Psoas muscle (tissue), 8 donors: ENCODE measurements around the gene CDHR2. TPM values are rescaled to one million over a fixed set of nuclear protein-coding genes. Genes with fewer than 3 reads are reported as not detected.
A peak's percentile ranks its signal among the peaks of the same experiment; 100 is the strongest.

Experiments
- ATAC-seq, 4 donors: fragments of 200-7000 bp; cut with Tn5 transposase; one replicate each; pipeline ENCODE4 v1.9.1; 2020; ENCODE audit warnings: moderate library complexity in 3 of 4, mild to moderate bottlenecking in 2 of 4
- DNase-seq, 2 donors: peaks; one replicate each; pipeline ENCODE4 v3.0.0-alpha.2; 2020
- H3K27ac ChIP-seq: fragments of 200-600 bp; one replicate; pipeline ENCODE4 v1.8.0; 2022
- H3K27me3 ChIP-seq, 3 donors: fragments of 200-600 bp in 1 of 3; one replicate each; pipeline versions ENCODE4 v1.6.1 to v1.8.0; 2013 to 2022; ENCODE audit warnings: low read length in 2 of 3, mild to moderate bottlenecking in 2 of 3, moderate library complexity in 1 of 3; ENCODE audit not compliant: insufficient read depth in 3 of 3
- H3K36me3 ChIP-seq, 2 donors: fragments of 200-600 bp in 1 of 2; one replicate each; pipeline versions ENCODE4 v1.6.1 to v1.8.0; 2013 to 2022; ENCODE audit warnings: low read depth in 1 of 2, mild to moderate bottlenecking in 1 of 2, moderate library complexity in 1 of 2; ENCODE audit not compliant: insufficient read depth in 1 of 2
- H3K4me1 ChIP-seq: fragments of 200-600 bp; one replicate; pipeline ENCODE4 v1.8.0; 2022
- H3K4me3 ChIP-seq: fragments of 200-600 bp; one replicate; pipeline ENCODE4 v1.8.0; 2022; ENCODE audit warnings: mild to moderate bottlenecking
- H3K9me3 ChIP-seq: fragments of 200-600 bp; one replicate; pipeline ENCODE4 v1.8.0; 2022
- WGBS, 3 donors: extraction: QIAGEN DNeasy Blood & Tissue Kit; methylation state at CpG; one replicate each; pipeline versions ENCODE4 v1.1.6 to v1.1.7; 2013; 5-methylcytosine and 5-hydroxymethylcytosine counted together
- intact Hi-C, 2 donors: fragments of 100-400 bp; cut with DNase I; formaldehyde crosslinking; loops; one replicate each; pipeline versions ENCODE4 v1.11.0 to v1.14.2; 2022
- polyA plus RNA-seq, 3 donors: library from polyadenylated mRNA; stranded (reverse); fragments of 200-250 nt; gene quantifications; one replicate each; pipeline ENCODE4 v1.2.3, GENCODE V29; 2013
- total RNA-seq, 4 donors: library from RNA; stranded (reverse); fragmentation: NEBNext Ultra II Directional in 2 of 4; extraction: Animal tissue kit (Norgen Biotek cat#: 25700) in 2 of 4; gene quantifications; one replicate each; pipeline versions ENCODE4 v1.2.1 to v1.2.4, GENCODE V29; 2021 to 2023
- TF ChIP-seq, protein P1 (sequence below): fragments of 200-600 bp; IDR thresholded peaks from one replicate; pipeline ENCODE4 v1.8.0; 2022; ENCODE audit warnings: antibody characterized with exemption
- donor health status: healthy with polysubstance abuse.
- donor health status: DM: no; HTN: no; CAD: no; lungs with moderate emphysema.
- donor health status: Bipolar disorder and iron deficiency.
- donor health status: healthy.
- donor health status: DM: yes; HTN: yes; CAD: no.
- donor health status: DM: no; HTN: no; CAD: no.
- donor health status: DM: no; HTN: no; CAD: no.
- donor health status: DM: yes; HTN: yes; CAD: no.

Gene CDHR2
- total and polyA plus RNA-seq, 7 donors = 0.03 to 0.30 (median 0.14) TPM; not detected in 3

DNA sequence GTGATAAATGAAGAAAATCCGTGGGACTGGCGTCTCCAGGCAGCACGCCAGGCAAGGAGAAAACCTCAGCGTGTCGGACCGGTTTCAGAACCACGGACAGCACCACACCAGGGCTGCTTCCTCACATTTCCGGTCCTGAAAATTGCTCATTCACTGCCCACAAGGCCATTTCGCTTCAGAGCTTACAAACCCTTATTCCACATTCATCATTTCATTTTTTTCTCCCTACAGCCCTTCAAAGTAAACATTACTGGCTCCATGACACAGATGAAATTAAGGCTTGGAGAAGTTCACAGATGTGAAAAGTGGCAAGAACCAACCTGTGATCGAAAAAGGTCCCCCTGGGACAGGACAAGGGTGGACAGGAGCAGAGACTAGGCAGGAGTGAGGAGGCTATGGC lies 62.3 kb downstream of the CDHR2 start:
- ATAC-seq (no peak), DNase-seq (peak; percentile 82 to 84)
- H3K9me3 ChIP-seq = no peaks in the 10 kb centered on the region
- H3K36me3 ChIP-seq = no peaks in the 10 kb centered on the region
- intact Hi-C loops = loop anchor here in 1 of 2 donors (5.0 kb wide), 1 partner anchor 36 kb away; the partner anchor contains the start of gene TSPAN17
- TF ChIP-seq, protein P1, sequence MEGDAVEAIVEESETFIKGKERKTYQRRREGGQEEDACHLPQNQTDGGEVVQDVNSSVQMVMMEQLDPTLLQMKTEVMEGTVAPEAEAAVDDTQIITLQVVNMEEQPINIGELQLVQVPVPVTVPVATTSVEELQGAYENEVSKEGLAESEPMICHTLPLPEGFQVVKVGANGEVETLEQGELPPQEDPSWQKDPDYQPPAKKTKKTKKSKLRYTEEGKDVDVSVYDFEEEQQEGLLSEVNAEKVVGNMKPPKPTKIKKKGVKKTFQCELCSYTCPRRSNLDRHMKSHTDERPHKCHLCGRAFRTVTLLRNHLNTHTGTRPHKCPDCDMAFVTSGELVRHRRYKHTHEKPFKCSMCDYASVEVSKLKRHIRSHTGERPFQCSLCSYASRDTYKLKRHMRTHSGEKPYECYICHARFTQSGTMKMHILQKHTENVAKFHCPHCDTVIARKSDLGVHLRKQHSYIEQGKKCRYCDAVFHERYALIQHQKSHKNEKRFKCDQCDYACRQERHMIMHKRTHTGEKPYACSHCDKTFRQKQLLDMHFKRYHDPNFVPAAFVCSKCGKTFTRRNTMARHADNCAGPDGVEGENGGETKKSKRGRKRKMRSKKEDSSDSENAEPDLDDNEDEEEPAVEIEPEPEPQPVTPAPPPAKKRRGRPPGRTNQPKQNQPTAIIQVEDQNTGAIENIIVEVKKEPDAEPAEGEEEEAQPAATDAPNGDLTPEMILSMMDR = no peak
- no peaks in the 10 kb centered on the region for H3K4me1 ChIP-seq
- H3K4me3 ChIP-seq = no peak overlapping the region
- WGBS, 3 donors = 10% methylated on average over 10 of the region's 10 CpGs
- H3K27me3 ChIP-seq = peaks cover 0 to 49% (median 4%) of the 10 kb centered on the region in 3 donors
- no peak overlapping the region for H3K27ac ChIP-seq

- intact Hi-C loops = loop anchor here in 1 of 2 donors (5.0 kb wide), 1 partner anchor 35 kb away; the partner anchor contains the start of gene TSPAN17
- H3K27me3 ChIP-seq = peaks cover 0 to 53% (median 7%) of the 10 kb centered on the region in 3 donors
- no peaks in the 10 kb centered on the region for H3K36me3 ChIP-seq
- no peak overlapping the region for H3K4me3 ChIP-seq
- no peak for DNase-seq
- TF ChIP-seq, protein P1 = no peak
- H3K4me1 ChIP-seq = no peaks in the 10 kb centered on the region
- no peaks in the 10 kb centered on the region for H3K9me3 ChIP-seq
- no peak for ATAC-seq
- WGBS, 3 donors = 81 to 83% (median 82%) methylated on average over 6 of the region's 6 CpGs
- no peak overlapping the region for H3K27ac ChIP-seq
Measured at GRCh38 chr5:176612008-176612407, 62.9 kb downstream of the CDHR2 start.

- Histone ChIP-seq H3K9me3 (no peaks in the 10 kb centered on the region), H3K27ac (no peak overlapping the region), H3K27me3 (peaks cover 0 to 61% (median 7%) of the 10 kb centered on the region in 3 donors), H3K4me3 (no peak overlapping the region), H3K4me1 (no peaks in the 10 kb centered on the region), H3K36me3 (no peaks in the 10 kb centered on the region)
- intact Hi-C loops = loop anchor here in 1 of 2 donors (5.0 kb wide), 1 partner anchor 34 kb away; the partner anchor contains the start of gene TSPAN17
- ATAC-seq = no peak
- DNase-seq = no peak
- TF ChIP-seq, protein P1 = no peak
- 60 to 69% (median 60%) methylated on average over 2 of the region's 2 CpGs for WGBS, 3 donors
Measured at GRCh38 chr5:176612855-176613254, 63.7 kb downstream of the CDHR2 start.

DNA sequence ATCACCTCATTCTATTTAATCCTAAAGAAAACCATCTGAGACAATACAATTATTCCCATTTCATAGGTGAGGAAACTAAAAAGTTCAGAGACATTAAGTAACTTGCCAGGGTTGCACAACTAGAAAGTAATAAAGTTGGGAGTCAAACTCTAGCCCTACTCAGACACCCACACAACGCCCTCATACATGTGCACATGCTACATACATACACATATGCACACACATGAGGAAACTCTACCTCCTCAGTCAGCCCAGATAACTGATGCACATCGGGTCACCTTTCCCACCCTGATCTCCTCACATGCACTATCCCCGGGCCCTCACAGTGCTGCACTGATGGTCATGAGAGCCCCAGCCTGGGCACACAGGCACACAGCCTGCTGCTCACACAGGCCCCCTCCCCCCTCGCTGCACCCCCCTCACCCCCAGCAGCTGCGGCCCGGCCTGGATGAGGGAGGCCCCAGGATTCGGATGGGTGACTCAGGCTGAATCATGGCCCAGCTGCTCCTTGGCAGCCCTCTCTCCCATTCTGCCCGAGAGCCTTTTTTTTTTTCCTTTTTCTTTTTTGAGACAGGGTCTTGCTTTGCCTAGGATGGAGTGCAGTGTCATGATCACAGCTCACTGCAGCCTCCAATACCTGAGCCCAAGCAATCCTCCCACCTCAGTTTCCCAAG lies 65.8 kb downstream of the CDHR2 start:
- Histone ChIP-seq H3K27me3 (peaks cover 0 to 63% (median 10%) of the 10 kb centered on the region in 3 donors), H3K36me3 (no peaks in the 10 kb centered on the region), H3K4me1 (peaks cover 6% of the 10 kb centered on the region), H3K4me3 (no peak overlapping the region), H3K9me3 (no peaks in the 10 kb centered on the region), H3K27ac (no peak overlapping the region)
- ATAC-seq (peak in 1 of 4 donors; percentile 27), DNase-seq (no peak)
- TF ChIP-seq, protein P1 = no peak
- 35 to 47% (median 41%) methylated on average over 7 to 8 of the region's 8 CpGs for WGBS, 3 donors
- intact Hi-C loops = loop anchor here in 1 of 2 donors (5.0 kb wide), 1 partner anchor 32 kb away; the partner anchor contains the start of gene TSPAN17
